GM21515 (cell line): Measurements from ENCODE around the gene SLC51B.
"Not testable (repeated sequence)": the region's sequence is repeated elsewhere in the genome, so short reads cannot be mapped to it uniquely, and the experiment has no call there.

Experiments used
- ATAC-seq: cut with Tn5 transposase; IDR thresholded peaks from one replicate; pipeline ENCODE4 v1.9.1; 2021; ENCODE audit not compliant: unreplicated experiment

Gene SLC51B

GRCh38 chr15:65044724-65045481 lies at the start of gene SLC51B:
Gene SLC51B, plus strand, starts transcription at chr15:65045387. Its CDS starts 4,618 bp downstream, at chr15:65050005.
- no peak for ATAC-seq

- no peak for ATAC-seq
Measured at GRCh38 chr15:64997066-64997465, 48.1 kb upstream of the SLC51B start.

GRCh38 chr15:64997745-64998375 lies 47.3 kb upstream of the SLC51B start:
- no peak for ATAC-seq

GRCh38 chr15:65004993-65005392 lies 40.2 kb upstream of the SLC51B start:
- ATAC-seq, result no peak

- no peak for ATAC-seq
Measured at GRCh38 chr15:65006876-65007275, 38.3 kb upstream of the SLC51B start.

- ATAC-seq, result no peak
Measured at GRCh38 chr15:65008983-65009382, 36.2 kb upstream of the SLC51B start.

- not testable (repeated sequence) for ATAC-seq
Measured at GRCh38 chr15:65011198-65011597, 34.0 kb upstream of the SLC51B start.

GRCh38 chr15:65020419-65020818 lies 24.8 kb upstream of the SLC51B start:
- ATAC-seq, result no peak

- no peak for ATAC-seq
Measured at GRCh38 chr15:65021488-65021887, 23.7 kb upstream of the SLC51B start.

GRCh38 chr15:65026756-65027155 lies 18.4 kb upstream of the SLC51B start:
- ATAC-seq, result no peak

- no peak for ATAC-seq
Measured at GRCh38 chr15:65027593-65027992, 17.6 kb upstream of the SLC51B start.

GRCh38 chr15:65028338-65028737 lies 16.8 kb upstream of the SLC51B start:
- no peak for ATAC-seq

- ATAC-seq, result peak; percentile 80
Measured at GRCh38 chr15:65028921-65029735, 16.1 kb upstream of the SLC51B start, which contains the start of gene MTFMT. Gene MTFMT, minus strand, starts transcription at chr15:65029639. Its CDS starts 26 bp downstream, at chr15:65029613.

GRCh38 chr15:65029736-65030208 lies 15.4 kb upstream of the SLC51B start:
- no peak for ATAC-seq

- ATAC-seq, result no peak
Measured at GRCh38 chr15:65032801-65033537, 12.2 kb upstream of the SLC51B start.

GRCh38 chr15:65033659-65034269 lies 11.4 kb upstream of the SLC51B start:
- no peak for ATAC-seq

- no peak for ATAC-seq
Measured at GRCh38 chr15:65034719-65035118, 10.5 kb upstream of the SLC51B start.

- no peak for ATAC-seq
Measured at GRCh38 chr15:65037309-65037708, 7.9 kb upstream of the SLC51B start.

GRCh38 chr15:65038428-65038827 lies 6.8 kb upstream of the SLC51B start:
- no peak for ATAC-seq

- no peak for ATAC-seq
Measured at GRCh38 chr15:65038836-65039235, 6.4 kb upstream of the SLC51B start.
